K562 (cell line): Measurements from ENCODE around the gene DLAT. TPM values are rescaled to one million over a fixed set of nuclear protein-coding genes. Genes with fewer than 3 reads are reported as not detected.

Experiments used
- ATAC-seq: fragments of 200-7000 bp; cut with Tn5 transposase; 3 replicates; pipeline ENCODE4 v1.9.1; 2020; ENCODE audit warnings: moderate library complexity
- BruUV-seq: library from RNA; stranded (reverse); fragments of 400-500 nt; replicated peaks from 2 replicates; lab custom pipeline; 2021; lab: Mats Ljungman, UMichigan
- CTCF ChIA-PET: fragments of 300-600 bp; formaldehyde crosslinking; extraction: SDS; loops from one replicate; lab custom pipeline; 2021; ENCODE audit warnings: low intra/inter-chr PET ratio; lab: Yijun Ruan, JAX
- POLR2A ChIA-PET: fragments of 300-600, 350-650 bp; sonication (Branson Sonifier 250); formaldehyde crosslinking; extraction: SDS; loops from one replicate; lab custom pipeline; 2021; ENCODE audit warnings: antibody characterized with exemption, inconsistent platforms; lab: Yijun Ruan, JAX
- DNase-seq, 4 experiments: peaks; one replicate each; pipeline versions ENCODE4 v3.0.0 to v3.0.0-alpha.2; 2011 to 2018; ENCODE audit warnings: low spot score in 3 of 4, mixed read lengths in 3 of 4; ENCODE audit errors: extremely low read depth in 1 of 4
- FAIRE-seq: peaks from 2 replicates; lab custom pipeline; 2011; peaks lifted over from hg19 to GRCh38; lab: Jason Lieb, UNC
- H2AFZ ChIP-seq: 2 replicates; pipeline ENCODE4 v1.6.0; 2011; ENCODE audit warnings: low read depth, low read length, control low read depth, inconsistent platforms
- H3K27ac ChIP-seq: fragments of 200-600 bp; 3 replicates; pipeline ENCODE4 v1.8.0; 2011; ENCODE audit warnings: low read depth, mild to moderate bottlenecking, control low read depth, inconsistent platforms, low read length, moderate library complexity, mixed read lengths; ENCODE audit errors: extremely low read depth
- H3K27me3 ChIP-seq, 2 experiments: fragments of 300-600 bp in 1 of 2; 2 replicates in 1 of 2; 3 replicates in 1 of 2; pipeline versions ENCODE4 v1.6.0 to v1.8.0; 2011; ENCODE audit warnings: inconsistent platforms in 2 of 2, low read length in 2 of 2, mild to moderate bottlenecking in 1 of 2, mixed read lengths in 1 of 2, moderate library complexity in 1 of 2; ENCODE audit not compliant: control insufficient read depth in 2 of 2, insufficient read depth in 2 of 2
- H3K36me3 ChIP-seq: fragments of 300-600 bp; 3 replicates; pipeline ENCODE4 v1.8.0; 2011; ENCODE audit warnings: mild to moderate bottlenecking, low read length, inconsistent platforms; ENCODE audit not compliant: control insufficient read depth, insufficient read depth
- H3K4me1 ChIP-seq, 2 experiments: fragments of 200-600 bp in 1 of 2; replicated peaks in 1 of 2; 2 replicates in 1 of 2; 3 replicates in 1 of 2; pipeline versions ENCODE4 v1.5.1 to v1.8.0; 2011; ENCODE audit warnings: inconsistent platforms in 2 of 2, low read length in 2 of 2, mild to moderate bottlenecking in 1 of 2, mixed read lengths in 1 of 2, moderate library complexity in 1 of 2; ENCODE audit not compliant: control insufficient read depth in 2 of 2, insufficient read depth in 2 of 2
- H3K4me2 ChIP-seq: 2 replicates; pipeline ENCODE4 v1.6.1; 2011; ENCODE audit warnings: low read length, control low read depth, inconsistent platforms, mixed read lengths; ENCODE audit not compliant: insufficient read depth
- H3K4me3 ChIP-seq: fragments of 200-600 bp; sonication (generic), shearing (Covaris generic); 2 replicates; pipeline ENCODE4 v1.5.1; 2016; ENCODE audit warnings: control low read depth, inconsistent platforms
- H3K79me2 ChIP-seq: fragments of 200-600 bp; 3 replicates; pipeline ENCODE4 v1.8.0; 2011; ENCODE audit warnings: low read length, inconsistent platforms; ENCODE audit not compliant: control insufficient read depth, insufficient read depth
- H3K9ac ChIP-seq, 2 experiments: 2 replicates each; pipeline versions ENCODE4 v1.6.0 to v1.6.1; 2011; ENCODE audit warnings: low read depth in 2 of 2, low read length in 2 of 2, control low read depth in 1 of 2, inconsistent platforms in 1 of 2, mild to moderate bottlenecking in 1 of 2, mixed read lengths in 1 of 2; ENCODE audit not compliant: insufficient read depth in 1 of 2
- H3K9me1 ChIP-seq: one replicate; pipeline ENCODE4 v1.6.0; 2011; ENCODE audit warnings: inconsistent platforms, mild to moderate bottlenecking, low read length, moderate library complexity; ENCODE audit not compliant: control insufficient read depth, insufficient read depth
- H3K9me3 ChIP-seq: replicated peaks from 2 replicates; pipeline ENCODE4 v1.5.1; 2011; ENCODE audit warnings: low read depth, low read length, inconsistent platforms; ENCODE audit not compliant: control insufficient read depth, insufficient read depth
- H4K20me1 ChIP-seq: replicated peaks from 2 replicates; pipeline ENCODE4 v1.6.1; 2011; ENCODE audit warnings: low read length, inconsistent platforms, mixed read lengths; ENCODE audit not compliant: control insufficient read depth, insufficient read depth
- BCLAF1 ChIP-seq, 2 experiments: fragments of 450-650 bp in 1 of 2; IDR thresholded peaks; 2 replicates each; pipeline ENCODE4 v1.6.1; 2011 to 2017; ENCODE audit warnings: low read depth in 2 of 2, antibody characterized with exemption in 1 of 2, borderline replicate concordance in 1 of 2, low read length in 1 of 2, mild to moderate bottlenecking in 1 of 2, mixed read lengths in 1 of 2; ENCODE audit not compliant: control insufficient read depth in 1 of 2
- FOXM1 ChIP-seq, 2 experiments: fragments of 450-650 bp in 1 of 2; sonication (generic) in 1 of 2; formaldehyde crosslinking in 1 of 2; IDR thresholded peaks; 2 replicates each; pipeline versions ENCODE4 v1.6.1 to v1.9.0; 2017 to 2022; ENCODE audit warnings: low read depth in 2 of 2, mild to moderate bottlenecking in 2 of 2, missing genetic modification reagents in 1 of 2, moderate library complexity in 1 of 2
- GTF2A2 ChIP-seq: IDR thresholded peaks from 2 replicates; pipeline ENCODE4 v1.6.1; 2016; ENCODE audit warnings: mild to moderate bottlenecking, missing genetic modification characterization, missing compliant biosample characterization
- HDAC1 ChIP-seq, 2 experiments: fragments of 450-650 bp; IDR thresholded peaks; 2 replicates each; pipeline ENCODE4 v1.6.1; 2016 to 2017; ENCODE audit warnings: inconsistent platforms in 1 of 2, mild to moderate bottlenecking in 1 of 2, moderate library complexity in 1 of 2
- MBD1 ChIP-seq: fragments of 250-450 bp; sonication (Bioruptor Pico); IDR thresholded peaks from 2 replicates; pipeline ENCODE4 v1.8.0; 2022; ENCODE audit warnings: inconsistent platforms
- MLLT1 ChIP-seq, 2 experiments: fragments of 450-650 bp; IDR thresholded peaks; 2 replicates each; pipeline ENCODE4 v1.6.1; 2016
- NCOA1 ChIP-seq: fragments of 450-650 bp; IDR thresholded peaks from 2 replicates; pipeline ENCODE4 v1.6.1; 2016; ENCODE audit warnings: low read depth
- TCF15 ChIP-seq: fragments of 250-450 bp; sonication (Bioruptor Pico); IDR thresholded peaks from 2 replicates; pipeline ENCODE4 v1.8.0; 2022; ENCODE audit warnings: moderate library complexity, mild to moderate bottlenecking, inconsistent platforms
- ZNF217 ChIP-seq: sonication (generic); formaldehyde crosslinking; IDR thresholded peaks from 2 replicates; pipeline ENCODE4 v1.8.0; 2022; ENCODE audit warnings: mild to moderate bottlenecking, missing genetic modification reagents
- ZNF561 ChIP-seq: fragments of 450-650 bp; formaldehyde crosslinking; conservative IDR thresholded peaks from 2 replicates; pipeline ENCODE4 v1.4.0; 2020; ENCODE audit warnings: mild to moderate bottlenecking, moderate library complexity
- WGBS: fragments of 100-300 bp; shearing (Covaris generic); methylation state at CpG from one replicate; pipeline ENCODE4 v1.1.6; 2016; ENCODE audit warnings: low coverage, mixed read lengths; ENCODE audit not compliant: insufficient coverage; ENCODE audit errors: missing lambda C conversion rate; 5-methylcytosine and 5-hydroxymethylcytosine counted together
- in situ Hi-C: fragments of 300-500 bp; cut with MboI; formaldehyde crosslinking; loops from 4 replicates; pipeline ENCODE4 v1.15.0; 2018; ENCODE audit warnings: inconsistent platforms, mixed read lengths
- intact Hi-C: fragments of 100-400 bp; cut with micrococcal nuclease; formaldehyde crosslinking; loops from 2 replicates; pipeline ENCODE4 v1.14.2; 2022
- polyA plus RNA-seq, 8 experiments: library from polyadenylated mRNA; depleted of rRNA in 4 of 8; stranded (reverse) in 5 of 8; unstranded in 3 of 8; fragments of >200 nt; fragmentation: Nextera tagmentation in 2 of 8; fragmentation: Illumina TruSeq in 1 of 8; extraction: Ambion mirVana in 2 of 8; extraction: Trizol in 1 of 8; gene quantifications; 2 replicates each; pipeline versions ENCODE4 v1.2.1 to v1.2.3, GENCODE V29; 2011 to 2014; ENCODE audit warnings: inconsistent platforms in 1 of 8, missing spikeins in 1 of 8
- total RNA-seq, 7 experiments: library from RNA; depleted of rRNA in 6 of 7; stranded (reverse); fragments of >200 nt in 6 of 7; fragmentation: Illumina TruSeq in 2 of 7; extraction: Trizol in 2 of 7; gene quantifications; 2 replicates each; pipeline versions ENCODE4 v1.2.1 to v1.2.3, GENCODE V29; 2011 to 2021; ENCODE audit warnings: low replicate concordance in 1 of 7

The DLAT gene
- total and polyA plus RNA-seq, 9 of the 15 experiments (the other 6 are each of a cell fraction or from before 2014, with no cell fraction given), result 41.7 to 152 (median 105) TPM

GRCh38 chr11:112017538-112017937 is 7.7 kb upstream of the DLAT start:
- Histone ChIP-seq H3K36me3 (peaks cover 18% of the 10 kb centered on the region; the same call in 2 of the 3 replicates), H3K4me1 (no peaks in the 10 kb centered on the region; a peak in 1 of 5 replicates), H2AFZ (no peak overlapping the region), H4K20me1 (no peaks in the 10 kb centered on the region), H3K9ac (no peak overlapping the region), H3K9me3 (no peaks in the 10 kb centered on the region), H3K4me2 (no peak overlapping the region), H3K79me2 (no peaks in the 10 kb centered on the region), H3K4me3 (no peak overlapping the region), H3K9me1 (no peaks in the 10 kb centered on the region), H3K27me3 (no peaks in the 10 kb centered on the region)
- no peak for ATAC-seq
- FAIRE-seq, result no peak
- no TSS peak for BruUV-seq
- CTCF ChIA-PET, result no interaction called here
- intact Hi-C loops (no loop called here), in situ Hi-C loops (no loop called here)
- no peak for DNase-seq
- 67% methylated on average over 4 of the region's 4 CpGs for WGBS
- POLR2A ChIA-PET, result interaction anchor here (1.0 kb wide), 1 partner anchor 52 kb away, joined by 4 read pairs; no protein-coding TSS in a partner anchor
- TF ChIP-seq TCF15 (CRISPR knock-in tag) (no peak), ZNF217 (CRISPR knock-in tag) (no peak), ZNF561 (no peak), BCLAF1 (IDR thresholded peaks at IDR 0.05; ENCODE audit: borderline replicate concordance in 1 of 2, control insufficient read depth in 1 of 2, low read depth in 2 of 2, low read length in 1 of 2) (no peak), HDAC1 (IDR thresholded peaks at IDR 0.05) (no peak), GTF2A2 (tag) (no peak), MBD1 (CRISPR knock-in tag) (no peak), MLLT1 (IDR thresholded peaks at IDR 0.05) (no peak), NCOA1 (no peak), FOXM1 (IDR thresholded peaks at IDR 0.05; ENCODE audit: low read depth) (no peak), FOXM1 (CRISPR knock-in tag; IDR thresholded peaks at IDR 0.05; ENCODE audit: low read depth) (no peak)
- TF ChIP-seq, all 486 proteins: peak for 0
- no peak overlapping the region for H3K27ac ChIP-seq
